Measurements from ENCODE around the gene CDC40. TPM values are rescaled to one million over a fixed set of nuclear protein-coding genes. Genes with fewer than 3 reads are reported as not detected.
A peak's percentile ranks its signal among the peaks of the same experiment; 100 is the strongest.

The CDC40 gene
- total and polyA plus RNA-seq, 3 experiments from 2014 or later = 21.8 to 27.3 (median 26.5) TPM

GRCh38 chr6:110173506-110174132, 6.6 kb upstream of the CDC40 start:
- no peak overlapping the region for H3K4me3 Mint-ChIP-seq
- no peak overlapping the region for H3K27ac Mint-ChIP-seq
- POLR2A ChIA-PET = no interaction called here
- Histone ChIP-seq H3K36me3 (ENCODE audit: insufficient read depth, low read length) (no peaks in the 10 kb centered on the region), H3K27me3 (ENCODE audit: insufficient read depth, low read length, poor library complexity, severe bottlenecking) (peaks cover 20% of the 10 kb centered on the region), H3K9me3 (ENCODE audit: low read length) (no peaks in the 10 kb centered on the region), H3K27ac (ENCODE audit: low read depth, low read length) (no peak overlapping the region), H3K4me3 (ENCODE audit: low read length) (no peak overlapping the region), H3K4me1 (ENCODE audit: insufficient read depth, low read length) (peaks cover 6% of the 10 kb centered on the region)
- no peak for DNase-seq
- peaks cover 4 to 5% (median 5%) of the 10 kb centered on the region in 3 donors for H3K4me1 Mint-ChIP-seq
- CTCF ChIA-PET = no interaction called here
- peaks cover 27 to 50% of the 10 kb centered on the region in 2 donors for H3K27me3 Mint-ChIP-seq
- no peaks in the 10 kb centered on the region for H3K9me3 Mint-ChIP-seq
- peaks cover 0 to under 1% (median 0%) of the 10 kb centered on the region in 3 donors for H3K36me3 Mint-ChIP-seq

- Histone ChIP-seq H3K4me1 (ENCODE audit: insufficient read depth, low read length) (peaks cover 37% of the 10 kb centered on the region), H3K4me3 (ENCODE audit: low read length) (peak overlapping the region; percentile 99), H3K9me3 (ENCODE audit: low read length) (no peaks in the 10 kb centered on the region), H3K27me3 (ENCODE audit: insufficient read depth, low read length, poor library complexity, severe bottlenecking) (peaks cover 12% of the 10 kb centered on the region), H3K36me3 (ENCODE audit: insufficient read depth, low read length) (no peaks in the 10 kb centered on the region), H3K27ac (ENCODE audit: low read depth, low read length) (peak overlapping the region; percentile 89)
- CTCF ChIA-PET = interaction anchor here (1.1 to 2.2 kb wide), 7 partner anchors 34 to 796 kb away, joined by 3 to 6 read pairs (median 4); no protein-coding TSS in a partner anchor
- peak; percentile 70 to 84 (median 79) for DNase-seq
- POLR2A ChIA-PET = interaction anchor here (0.8 to 1.5 kb wide), 4 partner anchors 187 to 1884 kb away, joined by 3 to 4 read pairs (median 3); partner anchors contain the start of genes AFG1L and AMD1
- Mint-ChIP-seq H3K27ac (peak overlapping the region; percentile 1 to 91 (median 76)), H3K27me3 (peaks cover 11 to 22% of the 10 kb centered on the region in 2 donors), H3K9me3 (no peaks in the 10 kb centered on the region), H3K4me1 (peaks cover 8 to 10% (median 9%) of the 10 kb centered on the region in 3 donors), H3K4me3 (peak overlapping the region in 5 of 7 donors; percentile 82 to 94 (median 86)), H3K36me3 (peaks cover 0 to 4% (median 0%) of the 10 kb centered on the region in 3 donors)
Observed at GRCh38 chr6:110178626-110179405, 1.4 kb upstream of the CDC40 start.

- ChIA-PET CTCF (interaction anchor here (1.1 to 1.9 kb wide), 6 partner anchors 33 to 796 kb away, joined by 3 to 6 read pairs (median 4); no protein-coding TSS in a partner anchor), POLR2A (interaction anchor here (0.8 to 1.5 kb wide), 5 partner anchors 31 to 1885 kb away, joined by 3 to 19 read pairs (median 3); partner anchors contain the start of genes AFG1L and AMD1)
- Histone ChIP-seq H3K4me1 (ENCODE audit: insufficient read depth, low read length) (peaks cover 37% of the 10 kb centered on the region), H3K9me3 (ENCODE audit: low read length) (no peaks in the 10 kb centered on the region), H3K27me3 (ENCODE audit: insufficient read depth, low read length, poor library complexity, severe bottlenecking) (peaks cover 11% of the 10 kb centered on the region), H3K36me3 (ENCODE audit: insufficient read depth, low read length) (no peaks in the 10 kb centered on the region), H3K4me3 (ENCODE audit: low read length) (peak within 1 kb of the TSS; percentile 99), H3K27ac (ENCODE audit: low read depth, low read length) (peak within 1 kb of the TSS; percentile 89)
- peaks cover 0 to 4% (median 0%) of the 10 kb centered on the region in 3 donors for H3K36me3 Mint-ChIP-seq
- no peaks in the 10 kb centered on the region for H3K9me3 Mint-ChIP-seq
- H3K4me1 Mint-ChIP-seq = peaks cover 8 to 10% (median 9%) of the 10 kb centered on the region in 3 donors
- H3K4me3 Mint-ChIP-seq = peak within 1 kb of the TSS in 5 of 7 donors; percentile 82 to 94 (median 86)
- peak within 1 kb of the TSS; percentile 1 to 98 (median 80) for H3K27ac Mint-ChIP-seq
- DNase-seq = peak; percentile 82 to 93 (median 88)
- H3K27me3 Mint-ChIP-seq = peaks cover 11 to 14% of the 10 kb centered on the region in 2 donors
Observed at GRCh38 chr6:110179406-110180227, 610 bp upstream of the CDC40 start, which contains the start of gene WASF1. TSS of gene WASF1 (minus strand) at chr6:110179670. CDS start at chr6:110127601, 52,069 bp downstream.

GRCh38 chr6:110181131-110182030, 1.2 kb downstream of the CDC40 start:
- Mint-ChIP-seq H3K36me3 (peaks cover 0 to 8% (median 0%) of the 10 kb centered on the region in 3 donors), H3K9me3 (no peaks in the 10 kb centered on the region), H3K27me3 (peaks cover 3 to 4% of the 10 kb centered on the region in 2 donors), H3K4me3 (no peak overlapping the region), H3K4me1 (peaks cover 8 to 18% (median 10%) of the 10 kb centered on the region in 3 donors), H3K27ac (no peak overlapping the region)
- Histone ChIP-seq H3K9me3 (ENCODE audit: low read length) (no peaks in the 10 kb centered on the region), H3K27me3 (ENCODE audit: insufficient read depth, low read length, poor library complexity, severe bottlenecking) (peaks cover 4% of the 10 kb centered on the region), H3K4me1 (ENCODE audit: insufficient read depth, low read length) (peaks cover 37% of the 10 kb centered on the region), H3K27ac (ENCODE audit: low read depth, low read length) (peak overlapping the region; percentile 89), H3K36me3 (ENCODE audit: insufficient read depth, low read length) (no peaks in the 10 kb centered on the region), H3K4me3 (ENCODE audit: low read length) (peak overlapping the region; percentile 99)
- ChIA-PET POLR2A (interaction anchor here (0.8 to 1.0 kb wide), 2 partner anchors 209 to 693 kb away, joined by 3 to 4 read pairs; partner anchors contain the start of gene AMD1), CTCF (interaction anchor here (0.8 to 1.9 kb wide), 4 partner anchors 19 to 209 kb away, joined by 3 to 6 read pairs (median 4); no protein-coding TSS in a partner anchor)
- DNase-seq = no peak

GRCh38 chr6:110183292-110183885, 3.2 kb downstream of the CDC40 start:
- Histone ChIP-seq H3K9me3 (ENCODE audit: low read length) (no peaks in the 10 kb centered on the region), H3K4me1 (ENCODE audit: insufficient read depth, low read length) (peaks cover 42% of the 10 kb centered on the region), H3K27me3 (ENCODE audit: insufficient read depth, low read length, poor library complexity, severe bottlenecking) (no peaks in the 10 kb centered on the region), H3K27ac (ENCODE audit: low read depth, low read length) (no peak overlapping the region), H3K36me3 (ENCODE audit: insufficient read depth, low read length) (no peaks in the 10 kb centered on the region), H3K4me3 (ENCODE audit: low read length) (no peak overlapping the region)
- POLR2A ChIA-PET = no interaction called here
- peaks cover 5 to 26% (median 8%) of the 10 kb centered on the region in 3 donors for H3K4me1 Mint-ChIP-seq
- H3K36me3 Mint-ChIP-seq = peaks cover 0 to 11% (median 0%) of the 10 kb centered on the region in 3 donors
- CTCF ChIA-PET = no interaction called here
- no peaks in the 10 kb centered on the region for H3K9me3 Mint-ChIP-seq
- no peak overlapping the region for H3K4me3 Mint-ChIP-seq
- DNase-seq = no peak
- H3K27ac Mint-ChIP-seq = no peak overlapping the region
- H3K27me3 Mint-ChIP-seq = no peaks in the 10 kb centered on the region

GRCh38 chr6:110185879-110186278, 5.7 kb downstream of the CDC40 start:
- Histone ChIP-seq H3K9me3 (ENCODE audit: low read length) (no peaks in the 10 kb centered on the region), H3K36me3 (ENCODE audit: insufficient read depth, low read length) (no peaks in the 10 kb centered on the region), H3K4me3 (ENCODE audit: low read length) (no peak overlapping the region), H3K27ac (ENCODE audit: low read depth, low read length) (no peak overlapping the region), H3K4me1 (ENCODE audit: insufficient read depth, low read length) (peaks cover 53% of the 10 kb centered on the region), H3K27me3 (ENCODE audit: insufficient read depth, low read length, poor library complexity, severe bottlenecking) (no peaks in the 10 kb centered on the region)
- Mint-ChIP-seq H3K27ac (peak overlapping the region in 4 of 8 donors; percentile 8 to 67 (median 39)), H3K36me3 (peaks cover 0 to 7% (median 0%) of the 10 kb centered on the region in 3 donors), H3K4me1 (peaks cover 0 to 18% (median 0%) of the 10 kb centered on the region in 3 donors), H3K9me3 (no peaks in the 10 kb centered on the region), H3K4me3 (peak overlapping the region; percentile 5 to 71 (median 60)), H3K27me3 (no peaks in the 10 kb centered on the region)
- CTCF ChIA-PET = interaction anchor here (1.1 to 1.4 kb wide), 3 partner anchors 10 to 146 kb away, joined by 3 to 5 read pairs (median 3); no protein-coding TSS in a partner anchor
- POLR2A ChIA-PET = no interaction called here
- no peak for DNase-seq
